IPS-15b (cell line): ENCODE measurements around the gene BRIP1.

Experiments
- H3K27me3 ChIP-seq: one replicate; pipeline ENCODE4 v1.6.1; 2013; ENCODE audit warnings: low read length; ENCODE audit not compliant: control insufficient read depth, insufficient read depth
- H3K36me3 ChIP-seq: one replicate; pipeline ENCODE4 v1.6.1; 2013; ENCODE audit warnings: low read length; ENCODE audit not compliant: control insufficient read depth, insufficient read depth
- H3K4me1 ChIP-seq: one replicate; pipeline ENCODE4 v1.6.1; 2013; ENCODE audit warnings: mild to moderate bottlenecking, low read length; ENCODE audit not compliant: control insufficient read depth, insufficient read depth
- H3K4me3 ChIP-seq: one replicate; pipeline ENCODE4 v1.5.1; 2013; ENCODE audit warnings: low read depth, low read length
- H3K9ac ChIP-seq: one replicate; pipeline ENCODE4 v1.6.1; 2013; ENCODE audit warnings: low read depth, mild to moderate bottlenecking, low read length
- H3K9me3 ChIP-seq: one replicate; pipeline ENCODE4 v1.6.1; 2013; ENCODE audit warnings: mild to moderate bottlenecking, low read length; ENCODE audit not compliant: control insufficient read depth, insufficient read depth

BRIP1 gene

GRCh38 chr17:61768405-61768804, 94.9 kb downstream of the BRIP1 start:
- Histone ChIP-seq H3K4me3 (no peak overlapping the region), H3K27me3 (no peaks in the 10 kb centered on the region), H3K9me3 (no peaks in the 10 kb centered on the region), H3K9ac (no peak overlapping the region), H3K4me1 (peaks cover 7% of the 10 kb centered on the region), H3K36me3 (no peaks in the 10 kb centered on the region)

- Histone ChIP-seq H3K9ac (no peak overlapping the region), H3K4me3 (no peak overlapping the region), H3K9me3 (no peaks in the 10 kb centered on the region), H3K27me3 (no peaks in the 10 kb centered on the region), H3K4me1 (peaks cover 7% of the 10 kb centered on the region), H3K36me3 (no peaks in the 10 kb centered on the region)
Measured at GRCh38 chr17:61766520-61766919, 96.8 kb downstream of the BRIP1 start.

- Histone ChIP-seq H3K27me3 (no peaks in the 10 kb centered on the region), H3K9ac (no peak overlapping the region), H3K4me3 (no peak overlapping the region), H3K36me3 (no peaks in the 10 kb centered on the region), H3K9me3 (no peaks in the 10 kb centered on the region), H3K4me1 (peaks cover 7% of the 10 kb centered on the region)
Measured at GRCh38 chr17:61764846-61765245, 98.5 kb downstream of the BRIP1 start.

GRCh38 chr17:61761827-61762226, 101.5 kb downstream of the BRIP1 start:
- H3K9ac ChIP-seq: no peak overlapping the region
- no peak overlapping the region for H3K4me3 ChIP-seq
- no peaks in the 10 kb centered on the region for H3K36me3 ChIP-seq

GRCh38 chr17:61759362-61759761, 104.0 kb downstream of the BRIP1 start:
- H3K9me3 ChIP-seq: no peaks in the 10 kb centered on the region
- no peak overlapping the region for H3K4me3 ChIP-seq
- no peaks in the 10 kb centered on the region for H3K27me3 ChIP-seq
- no peaks in the 10 kb centered on the region for H3K36me3 ChIP-seq
- H3K9ac ChIP-seq: no peak overlapping the region
- peaks cover 3% of the 10 kb centered on the region for H3K4me1 ChIP-seq

More at GRCh38 chr17:61761827-61762226, 101.5 kb downstream of the BRIP1 start:
- Histone ChIP-seq H3K4me1 (peaks cover 7% of the 10 kb centered on the region), H3K27me3 (no peaks in the 10 kb centered on the region), H3K9me3 (no peaks in the 10 kb centered on the region)

GRCh38 chr17:61758430-61758829, 104.9 kb downstream of the BRIP1 start:
- Histone ChIP-seq H3K9me3 (no peaks in the 10 kb centered on the region), H3K27me3 (no peaks in the 10 kb centered on the region), H3K36me3 (no peaks in the 10 kb centered on the region), H3K4me3 (no peak overlapping the region), H3K9ac (no peak overlapping the region), H3K4me1 (no peaks in the 10 kb centered on the region)

- Histone ChIP-seq H3K36me3 (no peaks in the 10 kb centered on the region), H3K9me3 (no peaks in the 10 kb centered on the region)
Measured at GRCh38 chr17:61757168-61757567, 106.2 kb downstream of the BRIP1 start.

GRCh38 chr17:61756561-61756960, 106.8 kb downstream of the BRIP1 start:
- no peak overlapping the region for H3K9ac ChIP-seq
- H3K4me1 ChIP-seq: no peaks in the 10 kb centered on the region
- H3K4me3 ChIP-seq: no peak overlapping the region
- H3K27me3 ChIP-seq: no peaks in the 10 kb centered on the region
- H3K36me3 ChIP-seq: no peaks in the 10 kb centered on the region
- no peaks in the 10 kb centered on the region for H3K9me3 ChIP-seq

More at GRCh38 chr17:61757168-61757567, 106.2 kb downstream of the BRIP1 start:
- Histone ChIP-seq H3K27me3 (no peaks in the 10 kb centered on the region), H3K4me1 (no peaks in the 10 kb centered on the region), H3K9ac (no peak overlapping the region), H3K4me3 (no peak overlapping the region)

GRCh38 chr17:61755668-61756067, 107.7 kb downstream of the BRIP1 start:
- Histone ChIP-seq H3K4me3 (no peak overlapping the region), H3K36me3 (no peaks in the 10 kb centered on the region), H3K4me1 (no peaks in the 10 kb centered on the region), H3K9ac (no peak overlapping the region), H3K9me3 (no peaks in the 10 kb centered on the region), H3K27me3 (no peaks in the 10 kb centered on the region)

GRCh38 chr17:61755078-61755477, 108.2 kb downstream of the BRIP1 start:
- H3K9me3 ChIP-seq: no peaks in the 10 kb centered on the region
- H3K27me3 ChIP-seq: no peaks in the 10 kb centered on the region
- no peak overlapping the region for H3K9ac ChIP-seq
- no peak overlapping the region for H3K4me3 ChIP-seq
- no peaks in the 10 kb centered on the region for H3K4me1 ChIP-seq
- H3K36me3 ChIP-seq: no peaks in the 10 kb centered on the region

GRCh38 chr17:61754124-61754523, 109.2 kb downstream of the BRIP1 start:
- Histone ChIP-seq H3K4me1 (no peaks in the 10 kb centered on the region), H3K36me3 (no peaks in the 10 kb centered on the region), H3K9ac (no peak overlapping the region), H3K9me3 (no peaks in the 10 kb centered on the region), H3K27me3 (no peaks in the 10 kb centered on the region), H3K4me3 (no peak overlapping the region)

GRCh38 chr17:61753696-61754095, 109.6 kb downstream of the BRIP1 start:
- no peaks in the 10 kb centered on the region for H3K9me3 ChIP-seq
- H3K36me3 ChIP-seq: no peaks in the 10 kb centered on the region
- no peak overlapping the region for H3K4me3 ChIP-seq
- H3K27me3 ChIP-seq: no peaks in the 10 kb centered on the region
- no peaks in the 10 kb centered on the region for H3K4me1 ChIP-seq
- H3K9ac ChIP-seq: no peak overlapping the region

- Histone ChIP-seq H3K27me3 (no peaks in the 10 kb centered on the region), H3K36me3 (no peaks in the 10 kb centered on the region), H3K9me3 (no peaks in the 10 kb centered on the region), H3K4me1 (no peaks in the 10 kb centered on the region), H3K9ac (no peak overlapping the region), H3K4me3 (no peak overlapping the region)
Measured at GRCh38 chr17:61750656-61751055, 112.7 kb downstream of the BRIP1 start.
